GM23248 (cell line): ENCODE results near the gene COQ4.
"Not testable (repeated sequence)": the region's sequence is repeated elsewhere in the genome, so short reads cannot be mapped to it uniquely, and the experiment has no call there.

ENCODE experiments used
- EZH2 ChIP-seq: fragments of 200-600 bp; sonication (generic); IDR thresholded peaks from 2 replicates; pipeline ENCODE4 v1.6.1; 2018; ENCODE audit warnings: antibody characterized with exemption, mild to moderate bottlenecking; ENCODE audit not compliant: insufficient read depth, poor library complexity, severe bottlenecking
- EZH2phosphoT487 ChIP-seq: fragments of 200-600 bp; sonication (generic); IDR thresholded peaks from 2 replicates; pipeline ENCODE4 v1.6.1; 2018; ENCODE audit warnings: antibody characterized with exemption, moderate library complexity, mild to moderate bottlenecking, low read depth; ENCODE audit not compliant: insufficient read depth

DNA sequence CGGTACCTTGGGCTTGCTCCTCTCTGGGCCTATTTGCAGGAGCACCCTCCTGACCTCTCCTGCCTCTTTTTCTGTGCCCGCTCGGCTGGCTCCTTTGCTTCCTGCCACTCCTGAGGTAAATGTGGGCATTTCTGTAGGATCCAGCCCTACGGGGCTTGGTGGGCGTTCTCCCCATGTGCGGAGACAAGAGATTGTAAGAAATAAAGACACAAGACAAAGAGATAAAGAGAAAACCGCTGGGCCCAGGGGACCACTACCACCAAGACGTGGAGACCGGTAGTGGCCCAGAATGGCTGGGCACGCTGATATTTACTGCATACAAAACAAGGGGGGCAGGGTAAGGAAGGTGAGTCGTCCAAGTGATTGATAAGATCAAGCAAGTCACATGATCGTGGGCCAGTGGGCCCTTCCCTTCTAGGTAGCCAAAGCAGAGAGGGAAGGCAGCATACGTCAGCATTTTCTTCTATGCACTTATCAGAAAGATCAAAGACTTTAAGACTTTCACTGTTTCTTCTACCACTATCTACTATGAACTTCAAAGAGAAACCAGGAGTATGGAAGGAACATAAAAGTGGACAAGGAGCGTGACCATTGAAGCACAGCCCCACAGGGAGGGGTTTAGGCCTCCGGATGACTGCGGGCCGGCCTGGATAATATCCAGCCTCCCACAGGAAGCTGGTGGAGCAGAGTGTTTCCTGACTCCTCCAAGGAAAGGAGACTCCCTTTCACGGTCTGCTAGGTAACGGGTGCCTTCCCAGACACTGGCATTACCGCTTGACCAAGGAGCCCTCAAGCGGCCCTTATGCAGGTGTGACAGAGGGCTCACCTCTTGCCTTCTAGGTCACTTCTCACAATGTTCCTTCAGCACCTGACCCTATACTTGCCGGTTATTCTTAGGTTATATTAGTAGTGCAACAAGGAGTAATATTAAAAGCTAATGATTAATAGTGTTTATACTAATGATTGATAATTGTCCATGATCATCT is 43.3 kb upstream of the COQ4 start:
- TF ChIP-seq EZH2, EZH2phosphoT487: not testable (repeated sequence)
